Panc1 (cell line): ENCODE results near the gene PPARGC1A. TPM values are rescaled to one million over a fixed set of nuclear protein-coding genes. Genes with fewer than 3 reads are reported as not detected.

Source experiments
- ATAC-seq: fragments of 200-7000 bp; cut with Tn5 transposase; 2 replicates; pipeline ENCODE4 v1.9.1; 2020; ENCODE audit warnings: mild to moderate bottlenecking, moderate library complexity
- BruUV-seq: library from RNA; stranded (reverse); fragments of 400-500 nt; replicated peaks from 2 replicates; lab custom pipeline; 2021; lab: Mats Ljungman, UMichigan
- CTCF ChIA-PET: fragments of 300-600 bp; sonication (Branson Sonifier 250); formaldehyde crosslinking; loops from one replicate; lab custom pipeline; 2022; ENCODE audit warnings: antibody characterized with exemption; lab: Charles Lee
- POLR2A ChIA-PET: fragments of 300-600 bp; sonication (Branson Sonifier 250); formaldehyde crosslinking; loops from one replicate; lab custom pipeline; 2022; ENCODE audit warnings: antibody characterized with exemption; lab: Charles Lee
- DNase-seq: peaks from one replicate; pipeline ENCODE4 v3.0.0-alpha.2; 2010; ENCODE audit warnings: low read depth, low spot score
- H3K27ac ChIP-seq: 2 replicates; pipeline ENCODE4 v1.5.1; 2011; ENCODE audit warnings: mild to moderate bottlenecking, low read length, inconsistent platforms
- H3K27me3 ChIP-seq: fragments of 200-500 bp; sonication (Bioruptor generic); 2 replicates; pipeline ENCODE4 v1.6.0; 2014; ENCODE audit warnings: low read length, inconsistent platforms; ENCODE audit not compliant: control insufficient read depth, insufficient read depth
- H3K36me3 ChIP-seq: fragments of 200-500 bp; sonication (Bioruptor generic); 2 replicates; pipeline ENCODE4 v1.5.1; 2014; ENCODE audit warnings: inconsistent platforms, mild to moderate bottlenecking, low read length, moderate library complexity; ENCODE audit not compliant: control insufficient read depth, insufficient read depth
- H3K4me1 ChIP-seq: 2 replicates; pipeline ENCODE4 v1.5.1; 2011; ENCODE audit warnings: inconsistent platforms, mild to moderate bottlenecking, low read length, moderate library complexity; ENCODE audit not compliant: control insufficient read depth, insufficient read depth
- H3K4me3 ChIP-seq, 2 experiments: 2 replicates each; pipeline ENCODE4 v1.5.1; 2011 to 2012; ENCODE audit warnings: low read depth in 2 of 2, low read length in 2 of 2, mild to moderate bottlenecking in 2 of 2, inconsistent platforms in 1 of 2, moderate library complexity in 1 of 2
- H3K9me3 ChIP-seq: fragments of 200-500 bp; sonication (Bioruptor generic); 2 replicates; pipeline ENCODE4 v1.5.1; 2014; ENCODE audit warnings: low read depth, mild to moderate bottlenecking, inconsistent platforms, low read length, moderate library complexity; ENCODE audit not compliant: control insufficient read depth, insufficient read depth
- CTCF ChIP-seq: fragments of 450-650 bp; IDR thresholded peaks from 2 replicates; pipeline ENCODE4 v1.5.1; 2017; ENCODE audit warnings: mild to moderate bottlenecking
- POLR2AphosphoS5 ChIP-seq: IDR thresholded peaks from 2 replicates; pipeline ENCODE4 v1.6.1; 2012; ENCODE audit warnings: mild to moderate bottlenecking, low read depth, low read length, moderate library complexity
- REST ChIP-seq, 2 experiments: IDR thresholded peaks; 2 replicates each; pipeline ENCODE4 v1.6.1; 2011 to 2012; ENCODE audit warnings: low read depth in 2 of 2, control low read depth in 1 of 2, low read length in 1 of 2, mild to moderate bottlenecking in 1 of 2, moderate library complexity in 1 of 2; ENCODE audit not compliant: insufficient read depth in 1 of 2
- SIN3A ChIP-seq: IDR thresholded peaks from 2 replicates; pipeline ENCODE4 v1.6.1; 2012; ENCODE audit warnings: low read depth, mild to moderate bottlenecking, low read length, moderate library complexity, borderline replicate concordance; ENCODE audit not compliant: insufficient read depth
- TCF7L2 ChIP-seq: IDR thresholded peaks from 2 replicates; pipeline ENCODE4 v1.6.1; 2011; ENCODE audit warnings: mild to moderate bottlenecking, low read depth, low read length, inconsistent platforms
- in situ Hi-C: cut with HindIII; loops from 2 replicates; pipeline ENCODE4 v1.10.0; 2016; ENCODE audit warnings: low sequenced_read_pairs, low pct_unique_long_range_greater_than_20kb
- intact Hi-C: fragments of 100-400 bp; cut with micrococcal nuclease; formaldehyde crosslinking; loops from one replicate; pipeline ENCODE4 v1.10.0; 2022; ENCODE audit not compliant: unreplicated experiment
- total RNA-seq: library from RNA; stranded (reverse); gene quantifications from one replicate; pipeline ENCODE4 v1.2.1, GENCODE V29; 2021; ENCODE audit not compliant: unreplicated experiment

PPARGC1A gene
- total RNA-seq, 1 experiment from 2014 or later = 0.59 TPM

GRCh38 chr4:23838131-23838530 lies 51.7 kb downstream of the PPARGC1A start:
- Histone ChIP-seq H3K27me3 (no peaks in the 10 kb centered on the region), H3K36me3 (no peaks in the 10 kb centered on the region), H3K27ac (no peak overlapping the region), H3K4me1 (no peaks in the 10 kb centered on the region), H3K9me3 (no peaks in the 10 kb centered on the region), H3K4me3 (no peak overlapping the region)
- ChIA-PET POLR2A (no interaction called here), CTCF (no interaction called here)
- ATAC-seq = no peak
- BruUV-seq = no TSS peak
- in situ Hi-C loops = no loop called here
- DNase-seq = no peak
- intact Hi-C loops = no loop called here
- no peak for TF ChIP-seq CTCF
- no peak for TF ChIP-seq SIN3A
- TF ChIP-seq TCF7L2 = no peak
- TF ChIP-seq POLR2AphosphoS5 = no peak
- no peak for TF ChIP-seq REST (IDR thresholded peaks at IDR 0.05; ENCODE audit: insufficient read depth in 1 of 2, low read depth in 2 of 2, low read length in 1 of 2)

GRCh38 chr4:23837371-23837770 lies 52.5 kb downstream of the PPARGC1A start:
- in situ Hi-C loops = no loop called here
- TF ChIP-seq SIN3A (no peak), CTCF (no peak), REST (IDR thresholded peaks at IDR 0.05; ENCODE audit: insufficient read depth in 1 of 2, low read depth in 2 of 2, low read length in 1 of 2) (no peak), POLR2AphosphoS5 (no peak), TCF7L2 (no peak)
- Histone ChIP-seq H3K27ac (no peak overlapping the region), H3K4me1 (no peaks in the 10 kb centered on the region), H3K27me3 (no peaks in the 10 kb centered on the region), H3K4me3 (no peak overlapping the region), H3K36me3 (no peaks in the 10 kb centered on the region), H3K9me3 (no peaks in the 10 kb centered on the region)
- ATAC-seq (no peak), DNase-seq (no peak)
- POLR2A ChIA-PET = no interaction called here
- CTCF ChIA-PET = no interaction called here
- BruUV-seq = no TSS peak
- intact Hi-C loops = no loop called here
